Activated CD8-positive, alpha-beta T cell treated with anti-CD3 and anti-CD28 coated beads for 36 hours (primary cell): ENCODE measurements around the gene ADCK1. TPM values are rescaled to one million over a fixed set of nuclear protein-coding genes. Genes with fewer than 3 reads are reported as not detected.
A peak's percentile ranks its signal among the peaks of the same experiment; 100 is the strongest.

ENCODE experiments used
- ATAC-seq: fragments of 200-7000 bp; cut with Tn5 transposase; one replicate; pipeline ENCODE4 v1.10.0; 2021; ENCODE audit warnings: mild to moderate bottlenecking, moderate library complexity
- CTCF ChIA-PET: fragments of 350-600 bp; sonication (Branson Sonifier 250); formaldehyde crosslinking; loops from one replicate; lab custom pipeline; 2021; ENCODE audit warnings: antibody characterized with exemption; lab: Charles Lee
- POLR2A ChIA-PET: fragments of 350-600 bp; sonication (Branson Sonifier 250); formaldehyde crosslinking; loops from one replicate; lab custom pipeline; 2021; ENCODE audit warnings: antibody characterized with exemption; lab: Charles Lee
- DNase-seq: peaks from one replicate; pipeline ENCODE4 v3.0.0-alpha.2; 2020
- H3K27ac Mint-ChIP-seq: one replicate; pipeline ENCODE4 v1.8.0; 2021; ENCODE audit warnings: mild to moderate bottlenecking, mixed read lengths
- H3K27me3 Mint-ChIP-seq: one replicate; pipeline ENCODE4 v1.8.0; 2021; ENCODE audit warnings: mixed read lengths
- H3K36me3 Mint-ChIP-seq: one replicate; pipeline ENCODE4 v1.8.0; 2021; ENCODE audit warnings: low read depth, mixed read lengths
- H3K4me1 Mint-ChIP-seq: one replicate; pipeline ENCODE4 v1.8.0; 2021; ENCODE audit warnings: low read depth, mixed read lengths
- H3K4me3 Mint-ChIP-seq: one replicate; pipeline ENCODE4 v1.8.0; 2021; ENCODE audit warnings: mild to moderate bottlenecking, moderate library complexity, mixed read lengths
- H3K9me3 Mint-ChIP-seq: one replicate; pipeline ENCODE4 v1.8.0; 2021; ENCODE audit warnings: mixed read lengths
- intact Hi-C: fragments of 100-400 bp; cut with micrococcal nuclease; formaldehyde crosslinking; loops from one replicate; pipeline ENCODE4 v1.10.0; 2022
- total RNA-seq, 2 experiments: library from RNA; stranded (reverse); gene quantifications; one replicate each; pipeline ENCODE4 v1.2.3, GENCODE V29; 2021
- TF ChIP-seq, protein P1 (sequence below): fragments of 200-600 bp; IDR thresholded peaks from one replicate; pipeline ENCODE4 v1.8.0; 2022; ENCODE audit warnings: antibody characterized with exemption, mild to moderate bottlenecking

The ADCK1 gene
- total RNA-seq, 2 experiments from 2014 or later = 5.2 to 5.6 TPM

DNA sequence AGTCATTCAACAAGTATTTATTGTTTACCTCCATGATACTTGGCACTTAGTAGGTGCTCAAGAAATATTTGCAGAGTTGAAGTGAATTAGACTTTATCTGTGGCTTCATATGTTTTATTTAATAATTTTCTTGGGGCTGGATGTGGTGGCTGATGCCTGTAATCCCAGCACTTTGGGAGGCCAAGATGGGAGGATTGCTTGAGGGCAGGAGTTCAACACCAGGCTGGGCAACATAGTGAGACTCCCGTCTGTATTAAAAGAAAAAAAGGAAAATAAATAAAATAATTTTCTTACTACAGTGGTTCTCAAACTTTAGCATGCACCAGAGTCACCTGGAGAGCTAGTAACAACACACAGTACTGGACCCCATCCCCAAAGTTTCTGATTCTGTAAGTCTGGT lies 905 bp downstream of the ADCK1 start:
- no peaks in the 10 kb centered on the region for H3K27me3 Mint-ChIP-seq
- no peak for ATAC-seq
- H3K4me3 Mint-ChIP-seq = peak overlapping the region; percentile 82
- H3K27ac Mint-ChIP-seq = peak overlapping the region; percentile 91
- DNase-seq = no peak
- TF ChIP-seq, protein P1, sequence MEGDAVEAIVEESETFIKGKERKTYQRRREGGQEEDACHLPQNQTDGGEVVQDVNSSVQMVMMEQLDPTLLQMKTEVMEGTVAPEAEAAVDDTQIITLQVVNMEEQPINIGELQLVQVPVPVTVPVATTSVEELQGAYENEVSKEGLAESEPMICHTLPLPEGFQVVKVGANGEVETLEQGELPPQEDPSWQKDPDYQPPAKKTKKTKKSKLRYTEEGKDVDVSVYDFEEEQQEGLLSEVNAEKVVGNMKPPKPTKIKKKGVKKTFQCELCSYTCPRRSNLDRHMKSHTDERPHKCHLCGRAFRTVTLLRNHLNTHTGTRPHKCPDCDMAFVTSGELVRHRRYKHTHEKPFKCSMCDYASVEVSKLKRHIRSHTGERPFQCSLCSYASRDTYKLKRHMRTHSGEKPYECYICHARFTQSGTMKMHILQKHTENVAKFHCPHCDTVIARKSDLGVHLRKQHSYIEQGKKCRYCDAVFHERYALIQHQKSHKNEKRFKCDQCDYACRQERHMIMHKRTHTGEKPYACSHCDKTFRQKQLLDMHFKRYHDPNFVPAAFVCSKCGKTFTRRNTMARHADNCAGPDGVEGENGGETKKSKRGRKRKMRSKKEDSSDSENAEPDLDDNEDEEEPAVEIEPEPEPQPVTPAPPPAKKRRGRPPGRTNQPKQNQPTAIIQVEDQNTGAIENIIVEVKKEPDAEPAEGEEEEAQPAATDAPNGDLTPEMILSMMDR = no peak
- CTCF ChIA-PET = interaction anchor here (1.9 kb wide), 1 partner anchor 40 kb away, joined by 7 read pairs; the partner anchor contains the start of gene SNW1
- H3K36me3 Mint-ChIP-seq = no peaks in the 10 kb centered on the region
- intact Hi-C loops = loop anchor here (1.0 kb wide), 1 partner anchor 40 kb away; the partner anchor contains the start of gene SNW1
- peaks cover 3% of the 10 kb centered on the region for H3K4me1 Mint-ChIP-seq
- no peaks in the 10 kb centered on the region for H3K9me3 Mint-ChIP-seq
- POLR2A ChIA-PET = interaction anchor here (0.7 kb wide), 1 partner anchor 40 kb away, joined by 4 read pairs; no protein-coding TSS in a partner anchor

GRCh38 chr14:77804592-77804991 lies 4.7 kb downstream of the ADCK1 start:
- CTCF ChIA-PET = no interaction called here
- H3K27ac Mint-ChIP-seq = no peak overlapping the region
- intact Hi-C loops = no loop called here

DNA sequence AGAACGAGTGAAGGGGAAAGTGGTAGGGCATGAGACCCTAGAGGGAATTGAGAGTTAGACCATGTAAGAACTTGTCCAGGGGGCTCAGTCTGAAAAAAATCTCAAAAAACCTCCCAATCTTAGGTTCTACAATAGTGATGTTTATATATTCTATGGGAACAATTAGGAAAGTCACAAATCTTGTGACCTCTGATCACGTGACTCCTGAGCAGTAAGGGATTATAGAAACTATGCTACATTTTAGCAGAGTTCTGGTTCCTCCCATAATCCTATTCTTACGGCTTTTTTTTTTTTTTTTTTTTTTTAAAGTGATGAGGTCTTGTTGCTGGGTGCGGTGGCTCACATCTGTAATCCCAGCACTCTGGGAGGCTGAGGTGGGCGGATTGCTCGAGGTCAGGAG lies 5.8 kb downstream of the ADCK1 start:
- Mint-ChIP-seq H3K27me3 (no peaks in the 10 kb centered on the region), H3K4me1 (no peaks in the 10 kb centered on the region), H3K27ac (no peak overlapping the region), H3K36me3 (no peaks in the 10 kb centered on the region), H3K4me3 (no peak overlapping the region), H3K9me3 (no peaks in the 10 kb centered on the region)
- intact Hi-C loops = no loop called here
- ATAC-seq (no peak), DNase-seq (no peak)
- POLR2A ChIA-PET = no interaction called here
- TF ChIP-seq, protein P1 = no peak
- CTCF ChIA-PET = no interaction called here

More at GRCh38 chr14:77804592-77804991, 4.7 kb downstream of the ADCK1 start:
- H3K27me3 Mint-ChIP-seq = no peaks in the 10 kb centered on the region
- no peaks in the 10 kb centered on the region for H3K36me3 Mint-ChIP-seq
- DNase-seq (peak; percentile 58), ATAC-seq (no peak)
- peaks cover 3% of the 10 kb centered on the region for H3K4me1 Mint-ChIP-seq
- H3K9me3 Mint-ChIP-seq = no peaks in the 10 kb centered on the region
- no peak overlapping the region for H3K4me3 Mint-ChIP-seq
- POLR2A ChIA-PET = no interaction called here
- TF ChIP-seq, protein P1 = peak; percentile 47

DNA sequence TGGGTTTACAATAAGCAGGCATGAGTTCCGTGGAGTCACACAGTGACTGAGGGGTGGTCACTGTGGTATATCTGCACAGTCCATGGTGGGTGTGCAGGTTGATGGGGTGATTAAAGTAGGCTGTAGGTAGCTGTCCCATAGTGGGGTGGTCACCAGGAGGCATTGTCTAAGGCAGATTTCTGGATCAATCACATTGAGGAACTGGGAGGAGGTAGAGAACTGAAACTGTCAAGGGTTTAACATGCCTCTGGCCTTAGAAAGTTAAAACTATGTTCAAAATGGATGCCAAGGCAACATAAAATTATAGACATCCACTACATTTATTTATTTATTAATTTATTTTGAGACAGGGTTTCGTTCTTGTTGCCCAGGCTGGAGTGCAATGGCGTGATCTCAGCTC lies 8.3 kb downstream of the ADCK1 start:
- no peaks in the 10 kb centered on the region for H3K9me3 Mint-ChIP-seq
- intact Hi-C loops = no loop called here
- ChIA-PET POLR2A (no interaction called here), CTCF (no interaction called here)
- DNase-seq = no peak
- TF ChIP-seq, protein P1 = no peak
- no peak overlapping the region for H3K27ac Mint-ChIP-seq
- no peaks in the 10 kb centered on the region for H3K27me3 Mint-ChIP-seq
- peaks cover 4% of the 10 kb centered on the region for H3K4me1 Mint-ChIP-seq
- H3K4me3 Mint-ChIP-seq = no peak overlapping the region
- H3K36me3 Mint-ChIP-seq = no peaks in the 10 kb centered on the region
- ATAC-seq = no peak

DNA sequence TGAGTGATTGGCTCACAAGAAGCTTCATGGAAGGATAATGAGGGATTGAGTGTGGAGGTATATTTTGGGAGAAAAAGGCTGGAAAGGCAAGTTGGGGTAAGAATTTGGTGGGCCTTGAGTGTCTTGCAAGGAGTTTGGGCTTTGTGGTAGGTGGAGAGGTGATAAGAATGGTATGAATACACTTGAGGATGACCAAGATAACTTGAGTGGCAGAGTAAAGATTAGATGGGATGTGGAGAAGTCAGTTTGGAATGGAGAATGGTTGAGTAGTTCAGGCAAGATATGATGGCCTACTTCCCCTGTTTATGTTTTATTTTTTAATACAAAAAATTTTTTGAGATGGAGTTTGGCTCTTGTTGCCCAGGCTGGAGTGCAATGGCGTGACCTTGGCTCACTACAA lies 9.1 kb downstream of the ADCK1 start:
- H3K36me3 Mint-ChIP-seq = no peaks in the 10 kb centered on the region
- ChIA-PET POLR2A (no interaction called here), CTCF (no interaction called here)
- TF ChIP-seq, protein P1 = no peak
- ATAC-seq (no peak), DNase-seq (no peak)
- H3K27me3 Mint-ChIP-seq = no peaks in the 10 kb centered on the region
- peaks cover 4% of the 10 kb centered on the region for H3K4me1 Mint-ChIP-seq
- no peak overlapping the region for H3K27ac Mint-ChIP-seq
- intact Hi-C loops = no loop called here
- no peak overlapping the region for H3K4me3 Mint-ChIP-seq
- H3K9me3 Mint-ChIP-seq = no peaks in the 10 kb centered on the region
